ENCODE results near the gene IFT20. TPM values are rescaled to one million over a fixed set of nuclear protein-coding genes. Genes with fewer than 3 reads are reported as not detected.
A peak's percentile ranks its signal among the peaks of the same experiment; 100 is the strongest.

Gene IFT20
- total and polyA plus RNA-seq, 2 of the 13 experiments (the other 11 are each of a cell fraction or from before 2014, with no cell fraction given) = 28.0 to 37.8 TPM

DNA sequence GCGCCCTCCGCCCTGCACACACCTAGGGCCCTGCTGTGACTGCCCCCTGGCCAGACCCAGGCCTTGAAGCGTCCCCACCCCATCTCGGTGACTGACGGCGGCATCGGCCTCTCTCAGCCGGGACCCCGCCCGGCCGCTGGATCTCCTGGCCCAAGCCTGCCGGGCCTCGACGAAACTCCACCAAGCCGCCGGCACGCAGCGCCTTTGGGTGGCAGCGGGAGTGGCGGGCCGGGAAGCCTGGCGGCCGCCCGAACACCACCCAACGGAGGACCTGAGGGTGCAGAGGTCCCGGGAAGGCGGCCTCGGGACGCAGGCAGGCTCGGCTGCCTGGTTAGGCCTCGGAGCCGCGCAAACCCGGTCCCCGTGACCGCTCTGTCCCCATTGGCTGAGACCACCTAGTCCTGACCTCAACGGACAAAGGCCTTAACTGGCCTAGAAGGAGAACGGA lies 28.3 kb downstream of the IFT20 start:
- Histone ChIP-seq H3K27ac (ENCODE audit: extremely low read length, insufficient read depth, low read length) (no peak overlapping the region), H4K20me1 (ENCODE audit: insufficient read depth, low read length) (no peaks in the 10 kb centered on the region), H3K4me1 (ENCODE audit: insufficient read depth, low read length) (peaks cover 10% of the 10 kb centered on the region; the same call in 1 of the 2 replicates), H3K4me3 (replicated peaks in 1 of 3; ENCODE audit: insufficient read depth in 1 of 3, low read depth in 2 of 3, low read length in 3 of 3) (no peak overlapping the region), H3K4me2 (ENCODE audit: low read depth, low read length) (no peak overlapping the region), H3K9ac (ENCODE audit: insufficient read depth, low read depth, low read length) (no peak overlapping the region), H3K27me3 (ENCODE audit: control insufficient read depth in 1 of 2, insufficient read depth in 2 of 2, low read length in 2 of 2) (peaks cover 0 to 6% of the 10 kb centered on the region in 2 experiments; a peak in 2 of 5 replicates), H3K36me3 (replicated peaks in 1 of 2; ENCODE audit: control insufficient read depth in 1 of 2, insufficient read depth in 2 of 2, low read length in 2 of 2) (no peaks in the 10 kb centered on the region), H3K9me3 (ENCODE audit: low read length) (no peaks in the 10 kb centered on the region), H2AFZ (ENCODE audit: low read length) (no peak overlapping the region), H3K79me2 (ENCODE audit: insufficient read depth, low read length) (no peaks in the 10 kb centered on the region)
- TF ChIP-seq EEA1 (CRISPR knock-in tag; IDR thresholded peaks at IDR 0.05; ENCODE audit: borderline replicate concordance) = no peak
- no peak for ATAC-seq
- CTCF ChIA-PET (ENCODE audit: low intra/inter-chr PET ratio, low total read pairs) = no interaction called here
- POLR2A ChIA-PET = no interaction called here
- BruUV-seq (replicated peaks) = no TSS peak
- intact Hi-C loops (cut with micrococcal nuclease; ENCODE audit: unreplicated experiment) = no loop called here
- in situ Hi-C loops (cut with HindIII; ENCODE audit: extremely low pct_ligation_motif_present, low pct_unique_long_range_greater_than_20kb) = loop anchor here (25.0 kb wide), 1 partner anchor 270 kb away; the partner anchor contains the start of gene NLK
- no peak for DNase-seq (ENCODE audit: low spot score)
- FAIRE-seq = no peak
- WGBS (ENCODE audit: low lambda C conversion rate) = 93% methylated on average over 13 of the region's 38 CpGs

DNA sequence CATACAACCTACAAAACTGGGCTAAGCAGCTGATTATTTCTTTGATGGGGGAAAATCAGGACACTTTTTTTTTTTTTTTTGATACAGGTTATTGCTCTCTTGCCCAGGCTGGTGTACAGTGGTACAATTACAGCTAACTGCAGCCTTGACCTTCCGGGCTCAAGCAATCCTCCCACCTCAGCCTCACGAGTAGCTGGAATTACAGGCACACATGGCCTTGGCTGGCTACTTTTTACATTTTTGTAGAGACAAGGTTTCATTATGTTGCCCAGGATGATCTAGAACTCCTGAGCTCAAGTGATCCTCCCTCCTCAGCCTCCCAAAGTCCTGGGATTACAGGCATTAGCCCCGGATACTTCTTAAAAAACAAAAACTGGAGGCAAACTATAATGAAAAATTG lies 36.8 kb downstream of the IFT20 start:
- no peaks in the 10 kb centered on the region for H3K9me3 ChIP-seq (ENCODE audit: low read length)
- H3K36me3 ChIP-seq (replicated peaks in 1 of 2; ENCODE audit: control insufficient read depth in 1 of 2, insufficient read depth in 2 of 2, low read length in 2 of 2) = no peaks in the 10 kb centered on the region
- no peaks in the 10 kb centered on the region for H4K20me1 ChIP-seq (ENCODE audit: insufficient read depth, low read length)
- FAIRE-seq = no peak
- no peak for ATAC-seq
- no peak for DNase-seq (ENCODE audit: low spot score)
- no peaks in the 10 kb centered on the region for H3K27me3 ChIP-seq (ENCODE audit: control insufficient read depth in 1 of 2, insufficient read depth in 2 of 2, low read length in 2 of 2)
- intact Hi-C loops (cut with micrococcal nuclease; ENCODE audit: unreplicated experiment) = no loop called here
- no TSS peak for BruUV-seq (replicated peaks)
- no peaks in the 10 kb centered on the region for H3K79me2 ChIP-seq (ENCODE audit: insufficient read depth, low read length)
- H2AFZ ChIP-seq (ENCODE audit: low read length) = no peak overlapping the region
- CTCF ChIA-PET (ENCODE audit: low intra/inter-chr PET ratio, low total read pairs) = no interaction called here
- in situ Hi-C loops (cut with HindIII; ENCODE audit: extremely low pct_ligation_motif_present, low pct_unique_long_range_greater_than_20kb) = no loop called here
- POLR2A ChIA-PET = no interaction called here
- H3K9ac ChIP-seq (ENCODE audit: insufficient read depth, low read depth, low read length) = no peak overlapping the region
- H3K27ac ChIP-seq (ENCODE audit: extremely low read length, insufficient read depth, low read length) = no peak overlapping the region
- 17% methylated on average over 3 of the region's 3 CpGs for WGBS (ENCODE audit: low lambda C conversion rate)
- H3K4me1 ChIP-seq (ENCODE audit: insufficient read depth, low read length) = 0 out of 2 replicates have a peak, but pooled peaks cover 4% of the 10 kb centered on the region
- TF ChIP-seq NAIF1 (CRISPR knock-in tag; IDR thresholded peaks at IDR 0.05; ENCODE audit: borderline replicate concordance) (no peak), RFXAP (CRISPR knock-in tag; IDR thresholded peaks at IDR 0.05; ENCODE audit: borderline replicate concordance) (no peak)
- TF ChIP-seq, protein P1, sequence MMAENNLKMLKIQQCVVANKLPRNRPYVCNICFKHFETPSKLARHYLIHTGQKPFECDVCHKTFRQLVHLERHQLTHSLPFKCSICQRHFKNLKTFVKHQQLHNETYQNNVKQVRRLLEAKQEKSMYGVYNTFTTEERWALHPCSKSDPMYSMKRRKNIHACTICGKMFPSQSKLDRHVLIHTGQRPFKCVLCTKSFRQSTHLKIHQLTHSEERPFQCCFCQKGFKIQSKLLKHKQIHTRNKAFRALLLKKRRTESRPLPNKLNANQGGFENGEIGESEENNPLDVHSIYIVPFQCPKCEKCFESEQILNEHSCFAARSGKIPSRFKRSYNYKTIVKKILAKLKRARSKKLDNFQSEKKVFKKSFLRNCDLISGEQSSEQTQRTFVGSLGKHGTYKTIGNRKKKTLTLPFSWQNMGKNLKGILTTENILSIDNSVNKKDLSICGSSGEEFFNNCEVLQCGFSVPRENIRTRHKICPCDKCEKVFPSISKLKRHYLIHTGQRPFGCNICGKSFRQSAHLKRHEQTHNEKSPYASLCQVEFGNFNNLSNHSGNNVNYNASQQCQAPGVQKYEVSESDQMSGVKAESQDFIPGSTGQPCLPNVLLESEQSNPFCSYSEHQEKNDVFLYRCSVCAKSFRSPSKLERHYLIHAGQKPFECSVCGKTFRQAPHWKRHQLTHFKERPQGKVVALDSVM (CRISPR knock-in tag; IDR thresholded peaks at IDR 0.05) = peak; percentile 62; the same call in 1 of the 2 replicates
- TF ChIP-seq, protein P2, sequence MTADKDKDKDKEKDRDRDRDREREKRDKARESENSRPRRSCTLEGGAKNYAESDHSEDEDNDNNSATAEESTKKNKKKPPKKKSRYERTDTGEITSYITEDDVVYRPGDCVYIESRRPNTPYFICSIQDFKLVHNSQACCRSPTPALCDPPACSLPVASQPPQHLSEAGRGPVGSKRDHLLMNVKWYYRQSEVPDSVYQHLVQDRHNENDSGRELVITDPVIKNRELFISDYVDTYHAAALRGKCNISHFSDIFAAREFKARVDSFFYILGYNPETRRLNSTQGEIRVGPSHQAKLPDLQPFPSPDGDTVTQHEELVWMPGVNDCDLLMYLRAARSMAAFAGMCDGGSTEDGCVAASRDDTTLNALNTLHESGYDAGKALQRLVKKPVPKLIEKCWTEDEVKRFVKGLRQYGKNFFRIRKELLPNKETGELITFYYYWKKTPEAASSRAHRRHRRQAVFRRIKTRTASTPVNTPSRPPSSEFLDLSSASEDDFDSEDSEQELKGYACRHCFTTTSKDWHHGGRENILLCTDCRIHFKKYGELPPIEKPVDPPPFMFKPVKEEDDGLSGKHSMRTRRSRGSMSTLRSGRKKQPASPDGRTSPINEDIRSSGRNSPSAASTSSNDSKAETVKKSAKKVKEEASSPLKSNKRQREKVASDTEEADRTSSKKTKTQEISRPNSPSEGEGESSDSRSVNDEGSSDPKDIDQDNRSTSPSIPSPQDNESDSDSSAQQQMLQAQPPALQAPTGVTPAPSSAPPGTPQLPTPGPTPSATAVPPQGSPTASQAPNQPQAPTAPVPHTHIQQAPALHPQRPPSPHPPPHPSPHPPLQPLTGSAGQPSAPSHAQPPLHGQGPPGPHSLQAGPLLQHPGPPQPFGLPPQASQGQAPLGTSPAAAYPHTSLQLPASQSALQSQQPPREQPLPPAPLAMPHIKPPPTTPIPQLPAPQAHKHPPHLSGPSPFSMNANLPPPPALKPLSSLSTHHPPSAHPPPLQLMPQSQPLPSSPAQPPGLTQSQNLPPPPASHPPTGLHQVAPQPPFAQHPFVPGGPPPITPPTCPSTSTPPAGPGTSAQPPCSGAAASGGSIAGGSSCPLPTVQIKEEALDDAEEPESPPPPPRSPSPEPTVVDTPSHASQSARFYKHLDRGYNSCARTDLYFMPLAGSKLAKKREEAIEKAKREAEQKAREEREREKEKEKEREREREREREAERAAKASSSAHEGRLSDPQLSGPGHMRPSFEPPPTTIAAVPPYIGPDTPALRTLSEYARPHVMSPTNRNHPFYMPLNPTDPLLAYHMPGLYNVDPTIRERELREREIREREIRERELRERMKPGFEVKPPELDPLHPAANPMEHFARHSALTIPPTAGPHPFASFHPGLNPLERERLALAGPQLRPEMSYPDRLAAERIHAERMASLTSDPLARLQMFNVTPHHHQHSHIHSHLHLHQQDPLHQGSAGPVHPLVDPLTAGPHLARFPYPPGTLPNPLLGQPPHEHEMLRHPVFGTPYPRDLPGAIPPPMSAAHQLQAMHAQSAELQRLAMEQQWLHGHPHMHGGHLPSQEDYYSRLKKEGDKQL (CRISPR knock-in tag; IDR thresholded peaks at IDR 0.05; ENCODE audit: low read depth) = no peak
- H3K4me2 ChIP-seq (ENCODE audit: low read depth, low read length) = no peak overlapping the region
- no peak overlapping the region for H3K4me3 ChIP-seq (replicated peaks in 1 of 3; ENCODE audit: insufficient read depth in 1 of 3, low read depth in 2 of 3, low read length in 3 of 3)

Measured in HepG2 (cell line).